ENCODE results near the gene MBNL1. TPM values are rescaled to one million over a fixed set of nuclear protein-coding genes. Genes with fewer than 3 reads are reported as not detected.
A peak's percentile ranks its signal among the peaks of the same experiment; 100 is the strongest.

Gene MBNL1
- total and polyA plus RNA-seq, 8 donors = 25.7 to 379 (median 155) TPM

GRCh38 chr3:152470095-152470494 is 201.4 kb downstream of the MBNL1 start:
- no peaks in the 10 kb centered on the region for H3K27me3 ChIP-seq
- 89 to 96% (median 91%) methylated on average over 4 of the region's 4 CpGs for WGBS, 5 donors
- no peak for TF ChIP-seq POLR2A (IDR thresholded peaks at IDR 0.05)
- TF ChIP-seq EP300 (IDR thresholded peaks at IDR 0.05) = no peak
- TF ChIP-seq POLR2AphosphoS5 (IDR thresholded peaks at IDR 0.05) = no peak
- TF ChIP-seq CTCF (IDR thresholded peaks at IDR 0.05) = no peak
- intact Hi-C loops (cut with DNase I; ENCODE audit: low total_unique reads) = no loop called here
- no peak overlapping the region for H3K27ac ChIP-seq
- no peaks in the 10 kb centered on the region for H3K9me3 ChIP-seq
- no peak for DNase-seq
- H3K4me3 ChIP-seq = no peak overlapping the region
- H3K36me3 ChIP-seq = peaks cover 0 to 12% (median 8%) of the 10 kb centered on the region in 4 donors
- peaks cover 0 to 13% (median 5%) of the 10 kb centered on the region in 4 donors for H3K4me1 ChIP-seq

- no peak for DNase-seq
- WGBS, 5 donors = 26 to 58% (median 53%) methylated on average over 1 of the region's 1 CpG
- Histone ChIP-seq H3K27ac (no peak overlapping the region), H3K27me3 (no peaks in the 10 kb centered on the region), H3K4me3 (no peak overlapping the region), H3K4me1 (peaks cover 0 to 13% (median 5%) of the 10 kb centered on the region in 4 donors), H3K9me3 (peaks cover 0 to 7% (median 5%) of the 10 kb centered on the region in 4 donors), H3K36me3 (peaks cover 0 to 4% (median 4%) of the 10 kb centered on the region in 4 donors)
- no peak for TF ChIP-seq POLR2AphosphoS5 (IDR thresholded peaks at IDR 0.05)
- intact Hi-C loops (cut with DNase I; ENCODE audit: low total_unique reads) = no loop called here
Measured at GRCh38 chr3:152470893-152471292, 202.2 kb downstream of the MBNL1 start.

GRCh38 chr3:152471814-152472671 is 203.3 kb downstream of the MBNL1 start:
- Histone ChIP-seq H3K4me3 (peak overlapping the region in 3 of 4 donors; percentile 3 to 20 (median 14)), H3K27me3 (no peaks in the 10 kb centered on the region), H3K27ac (peak overlapping the region in 1 of 5 donors; percentile 1), H3K36me3 (no peaks in the 10 kb centered on the region), H3K4me1 (peaks cover 0 to 13% (median 5%) of the 10 kb centered on the region in 4 donors), H3K9me3 (peaks cover 0 to 9% (median 5%) of the 10 kb centered on the region in 4 donors)
- intact Hi-C loops (cut with DNase I; ENCODE audit: low total_unique reads) = no loop called here
- DNase-seq = peak; percentile 62 to 77
- 21 to 41% (median 35%) methylated on average over 15 of the region's 15 CpGs for WGBS, 5 donors
- TF ChIP-seq CTCF (IDR thresholded peaks at IDR 0.05) (peak in 5 of 7 experiments; percentile 11 to 74 (median 59)), POLR2A (IDR thresholded peaks at IDR 0.05) (no peak), EP300 (IDR thresholded peaks at IDR 0.05) (no peak), POLR2AphosphoS5 (IDR thresholded peaks at IDR 0.05) (peak in 1 of 3 donors; percentile 17)

- Histone ChIP-seq H3K36me3 (no peaks in the 10 kb centered on the region), H3K27me3 (no peaks in the 10 kb centered on the region), H3K4me3 (no peak overlapping the region), H3K4me1 (peaks cover 0 to 13% (median 5%) of the 10 kb centered on the region in 4 donors), H3K27ac (peak overlapping the region in 1 of 5 donors; percentile 1), H3K9me3 (peaks cover 0 to 9% (median 5%) of the 10 kb centered on the region in 4 donors)
- 82 to 95% (median 92%) methylated on average over 3 of the region's 3 CpGs for WGBS, 5 donors
- intact Hi-C loops (cut with DNase I; ENCODE audit: low total_unique reads) = no loop called here
- TF ChIP-seq POLR2A (IDR thresholded peaks at IDR 0.05) (no peak), EP300 (IDR thresholded peaks at IDR 0.05) (no peak), POLR2AphosphoS5 (IDR thresholded peaks at IDR 0.05) (no peak), CTCF (IDR thresholded peaks at IDR 0.05) (no peak)
- no peak for DNase-seq
Measured at GRCh38 chr3:152472672-152472954, 203.9 kb downstream of the MBNL1 start.

GRCh38 chr3:152474585-152474984 is 205.9 kb downstream of the MBNL1 start:
- H3K27me3 ChIP-seq = no peaks in the 10 kb centered on the region
- TF ChIP-seq POLR2AphosphoS5 (IDR thresholded peaks at IDR 0.05) (peak in 1 of 3 donors; percentile 23), CTCF (IDR thresholded peaks at IDR 0.05) (peak in 3 of 7 experiments; percentile 14 to 35 (median 24)), EP300 (IDR thresholded peaks at IDR 0.05) (no peak)
- peaks cover 0 to 13% (median 5%) of the 10 kb centered on the region in 4 donors for H3K4me1 ChIP-seq
- no peak overlapping the region for H3K27ac ChIP-seq
- no peak overlapping the region for H3K4me3 ChIP-seq
- peak in 1 of 2 donors; percentile 68 for DNase-seq
- peaks cover 0 to 9% (median 5%) of the 10 kb centered on the region in 4 donors for H3K9me3 ChIP-seq
- H3K36me3 ChIP-seq = no peaks in the 10 kb centered on the region
- 75 to 83% (median 79%) methylated on average over 2 of the region's 2 CpGs for WGBS, 5 donors
- intact Hi-C loops (cut with DNase I; ENCODE audit: low total_unique reads) = no loop called here
